IPS-15b (cell line): ENCODE data around the gene MRAP2.
A peak's percentile ranks its signal among the peaks of the same experiment; 100 is the strongest.

Experiments used
- H3K27me3 ChIP-seq: one replicate; pipeline ENCODE4 v1.6.1; 2013; ENCODE audit warnings: low read length; ENCODE audit not compliant: control insufficient read depth, insufficient read depth
- H3K36me3 ChIP-seq: one replicate; pipeline ENCODE4 v1.6.1; 2013; ENCODE audit warnings: low read length; ENCODE audit not compliant: control insufficient read depth, insufficient read depth
- H3K4me1 ChIP-seq: one replicate; pipeline ENCODE4 v1.6.1; 2013; ENCODE audit warnings: mild to moderate bottlenecking, low read length; ENCODE audit not compliant: control insufficient read depth, insufficient read depth
- H3K4me3 ChIP-seq: one replicate; pipeline ENCODE4 v1.5.1; 2013; ENCODE audit warnings: low read depth, low read length
- H3K9ac ChIP-seq: one replicate; pipeline ENCODE4 v1.6.1; 2013; ENCODE audit warnings: low read depth, mild to moderate bottlenecking, low read length
- H3K9me3 ChIP-seq: one replicate; pipeline ENCODE4 v1.6.1; 2013; ENCODE audit warnings: mild to moderate bottlenecking, low read length; ENCODE audit not compliant: control insufficient read depth, insufficient read depth

The MRAP2 gene

DNA sequence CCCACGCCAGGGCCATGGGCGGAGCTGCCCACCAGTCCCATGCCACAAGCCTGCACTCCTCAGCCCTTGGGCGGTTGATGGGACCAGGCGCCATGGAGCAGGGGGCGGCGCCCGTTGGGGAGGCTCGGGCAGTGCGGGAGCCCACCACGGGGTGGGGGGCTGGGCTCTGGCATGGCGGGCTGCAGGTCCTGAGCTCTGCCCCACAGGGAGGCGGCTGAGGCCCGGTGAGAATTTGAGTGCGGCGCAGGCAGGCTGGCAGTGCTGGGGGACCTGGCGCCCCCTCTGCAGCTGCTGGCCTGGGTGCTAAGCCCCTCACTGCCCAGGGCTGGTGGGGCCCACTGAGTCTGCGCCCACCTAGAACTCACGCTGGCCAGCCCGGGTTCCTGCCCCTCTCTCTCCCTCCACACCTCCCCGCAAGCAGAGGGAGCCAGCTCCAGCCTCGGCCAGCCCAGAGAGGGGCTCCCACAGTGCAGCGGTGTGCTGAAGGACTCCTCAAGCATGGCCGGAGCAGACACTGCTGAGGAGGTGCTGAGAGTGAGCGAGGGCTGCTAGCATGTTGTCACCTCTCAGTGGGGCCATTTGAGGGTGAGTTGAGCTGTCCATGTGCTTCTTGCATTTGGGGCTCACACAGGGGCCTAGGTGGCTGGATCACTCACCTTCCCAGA lies 4.0 kb downstream of the MRAP2 start:
- H3K27me3 ChIP-seq, result peaks cover 3% of the 10 kb centered on the region
- no peak overlapping the region for H3K9ac ChIP-seq
- peaks cover 13% of the 10 kb centered on the region for H3K36me3 ChIP-seq
- peaks cover 16% of the 10 kb centered on the region for H3K4me1 ChIP-seq
- H3K4me3 ChIP-seq, result no peak overlapping the region
- peaks cover 6% of the 10 kb centered on the region for H3K9me3 ChIP-seq

DNA sequence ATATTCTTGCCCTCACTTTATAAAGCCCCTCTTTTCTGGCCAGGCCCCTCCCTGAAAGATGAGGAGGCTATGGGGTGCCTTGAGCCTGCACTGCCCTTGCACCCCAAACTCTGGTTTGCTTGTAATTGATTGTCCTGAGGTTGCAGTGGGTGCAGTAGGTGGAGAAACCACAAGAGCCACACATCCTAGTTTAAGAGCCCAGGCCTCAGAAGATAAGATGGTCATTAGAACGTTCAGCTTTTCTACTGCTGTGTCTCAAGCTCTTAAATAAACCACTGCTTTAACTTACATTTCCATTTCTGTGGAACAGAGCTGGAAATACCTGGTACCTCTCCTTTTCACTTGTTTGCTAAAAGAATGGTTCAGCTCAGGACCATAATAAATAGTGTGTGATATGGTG lies 9.0 kb downstream of the MRAP2 start:
- no peaks in the 10 kb centered on the region for H3K4me1 ChIP-seq
- H3K36me3 ChIP-seq, result peaks cover 9% of the 10 kb centered on the region
- H3K27me3 ChIP-seq, result no peaks in the 10 kb centered on the region
- peaks cover 6% of the 10 kb centered on the region for H3K9me3 ChIP-seq
- H3K9ac ChIP-seq, result no peak overlapping the region
- H3K4me3 ChIP-seq, result no peak overlapping the region

DNA sequence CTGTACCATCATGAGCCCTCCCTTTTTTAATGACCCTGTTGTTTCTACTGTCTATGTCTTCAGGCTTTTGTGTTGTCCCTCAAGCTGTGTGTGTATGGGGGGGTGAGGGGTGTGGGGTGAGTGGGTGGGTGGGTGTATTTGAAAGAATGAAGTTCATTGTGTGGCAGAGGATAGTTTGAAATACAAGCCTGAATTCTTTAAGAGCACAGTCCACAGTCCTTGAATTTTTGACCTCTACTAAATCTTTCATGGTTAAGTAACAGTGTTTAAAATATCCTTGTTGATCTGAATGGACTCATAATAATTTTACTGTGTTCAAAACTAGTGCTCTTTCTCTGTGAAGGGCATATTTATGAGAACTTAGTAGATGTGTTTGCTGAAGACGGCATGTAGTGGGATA lies 10.0 kb downstream of the MRAP2 start:
- Histone ChIP-seq H3K4me3 (no peak overlapping the region), H3K4me1 (no peaks in the 10 kb centered on the region), H3K36me3 (peaks cover 6% of the 10 kb centered on the region), H3K9me3 (peaks cover 3% of the 10 kb centered on the region), H3K27me3 (no peaks in the 10 kb centered on the region), H3K9ac (no peak overlapping the region)

DNA sequence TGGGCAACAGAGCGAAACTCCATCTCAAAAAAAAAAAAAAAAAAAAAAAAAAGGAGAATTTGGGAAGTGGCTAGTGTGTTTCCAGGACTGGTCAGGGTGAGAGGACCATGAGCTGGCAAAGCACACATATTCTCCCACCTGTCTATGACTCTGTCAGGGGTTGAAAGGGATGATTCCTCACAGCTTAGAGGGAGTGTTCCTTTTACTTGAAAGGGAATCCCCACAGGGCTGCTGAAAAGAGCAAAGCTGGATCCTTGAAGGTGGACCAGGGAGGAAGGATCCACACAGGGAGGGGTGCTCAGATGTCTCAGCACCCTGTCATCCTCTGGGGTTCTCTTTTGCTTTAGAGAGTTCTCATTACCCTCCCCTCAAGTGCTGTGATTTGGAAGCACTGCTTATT lies 13.2 kb downstream of the MRAP2 start:
- Histone ChIP-seq H3K4me3 (no peak overlapping the region), H3K9me3 (no peaks in the 10 kb centered on the region), H3K4me1 (peaks cover under 1% of the 10 kb centered on the region), H3K27me3 (no peaks in the 10 kb centered on the region), H3K9ac (no peak overlapping the region), H3K36me3 (no peaks in the 10 kb centered on the region)

DNA sequence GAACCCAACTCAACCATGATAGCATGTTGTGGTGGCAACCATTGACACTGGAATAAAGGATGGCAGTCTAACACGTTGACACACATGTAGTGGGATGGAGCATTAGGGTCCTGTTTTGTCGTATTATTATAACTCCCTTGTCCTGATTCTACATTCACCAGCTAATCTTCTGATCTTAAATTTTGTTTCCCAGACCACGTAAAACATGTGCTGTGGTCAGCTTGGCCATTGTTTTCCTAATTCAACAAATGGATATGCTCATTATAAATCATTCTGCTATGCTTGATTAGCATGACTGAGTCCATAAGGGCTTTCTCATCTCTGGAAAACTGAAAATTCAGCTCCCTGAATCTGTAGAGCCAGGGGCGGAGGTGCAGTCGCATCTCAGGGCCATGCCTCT lies 15.0 kb downstream of the MRAP2 start:
- H3K4me1 ChIP-seq, result peaks cover 16% of the 10 kb centered on the region
- no peak overlapping the region for H3K9ac ChIP-seq
- no peaks in the 10 kb centered on the region for H3K27me3 ChIP-seq
- H3K9me3 ChIP-seq, result no peaks in the 10 kb centered on the region
- H3K36me3 ChIP-seq, result no peaks in the 10 kb centered on the region
- H3K4me3 ChIP-seq, result no peak overlapping the region

DNA sequence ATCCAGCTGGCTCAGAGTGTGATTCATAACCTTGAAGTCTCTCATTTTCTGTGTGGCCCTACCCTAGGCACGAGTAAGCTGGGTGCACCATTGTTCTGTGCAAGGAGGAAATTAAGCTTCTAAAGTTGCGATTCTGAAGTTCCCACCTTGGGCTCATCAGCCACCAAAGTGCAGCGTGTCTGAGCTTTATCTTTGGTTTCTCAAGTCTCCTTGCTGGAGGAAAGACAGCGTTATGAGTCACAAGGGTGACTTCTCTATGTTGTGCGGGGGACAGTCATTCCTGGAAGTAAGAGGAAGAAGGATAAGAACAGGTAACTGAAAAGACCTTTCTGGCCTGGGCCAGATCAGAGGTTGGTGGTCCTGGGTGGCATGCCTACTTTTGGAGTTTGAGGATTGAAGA lies 16.8 kb downstream of the MRAP2 start:
- Histone ChIP-seq H3K9ac (no peak overlapping the region), H3K4me1 (peaks cover 16% of the 10 kb centered on the region), H3K36me3 (no peaks in the 10 kb centered on the region), H3K9me3 (no peaks in the 10 kb centered on the region), H3K4me3 (no peak overlapping the region), H3K27me3 (no peaks in the 10 kb centered on the region)

DNA sequence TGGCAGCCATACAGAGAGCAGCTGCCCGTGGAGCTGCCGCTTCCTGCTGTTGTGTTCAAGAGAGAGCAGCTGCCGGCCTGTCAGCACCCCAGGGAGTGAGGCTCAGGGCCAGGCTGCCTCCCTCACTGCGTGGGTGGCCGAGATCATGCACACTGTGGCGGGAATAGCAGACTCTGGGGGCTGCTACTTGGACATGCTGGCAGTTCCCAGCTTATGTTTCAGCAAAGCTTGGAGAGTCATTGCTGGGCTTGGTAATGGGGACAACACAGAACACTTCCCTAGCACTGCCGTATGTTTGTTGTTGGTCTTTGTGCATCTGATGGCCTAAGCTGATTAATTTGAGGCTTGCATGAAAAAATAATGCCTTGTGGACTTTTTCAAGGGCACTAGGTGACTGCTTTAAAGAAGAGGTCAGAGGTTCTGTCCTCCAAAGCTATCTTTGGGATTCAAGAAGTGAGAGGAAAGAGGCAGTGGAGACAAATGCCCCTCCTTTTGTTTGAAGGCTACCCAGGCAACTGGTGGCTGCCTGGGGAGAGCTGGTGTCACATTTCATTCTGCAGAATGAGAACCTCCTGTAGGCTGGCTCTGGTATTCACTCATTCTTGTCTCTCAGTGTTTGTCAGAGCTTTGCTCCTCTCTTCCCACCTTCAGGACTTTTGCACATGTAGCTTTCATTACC lies 18.8 kb downstream of the MRAP2 start:
- Histone ChIP-seq H3K9ac (no peak overlapping the region), H3K4me3 (peak overlapping the region; percentile 14), H3K4me1 (peaks cover 16% of the 10 kb centered on the region)

DNA sequence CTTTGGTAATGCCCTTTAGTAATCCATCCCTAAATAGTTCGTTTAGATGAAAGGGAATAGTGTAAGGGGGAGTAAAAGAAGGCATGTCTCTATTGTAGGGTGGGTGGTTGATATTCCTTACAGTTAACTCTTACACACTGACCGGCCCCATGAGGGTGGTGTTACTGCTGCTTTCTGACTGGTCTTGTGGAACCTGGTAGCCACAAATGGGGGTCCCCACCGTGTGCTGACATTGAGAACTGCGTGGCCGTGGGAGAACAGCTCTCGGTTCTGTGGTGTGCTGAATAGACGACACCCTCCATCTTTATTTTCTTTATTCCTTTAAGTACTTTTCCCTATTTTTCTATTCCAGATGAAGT lies 19.3 kb downstream of the MRAP2 start:
- H3K9ac ChIP-seq, result no peak overlapping the region
- no peaks in the 10 kb centered on the region for H3K9me3 ChIP-seq
- peaks cover 16% of the 10 kb centered on the region for H3K4me1 ChIP-seq
- H3K4me3 ChIP-seq, result peak overlapping the region; percentile 14
- H3K36me3 ChIP-seq, result no peaks in the 10 kb centered on the region
- H3K27me3 ChIP-seq, result no peaks in the 10 kb centered on the region

More for the DNA sequence above, 18.8 kb downstream of the MRAP2 start:
- no peaks in the 10 kb centered on the region for H3K27me3 ChIP-seq
- no peaks in the 10 kb centered on the region for H3K9me3 ChIP-seq
- H3K36me3 ChIP-seq, result no peaks in the 10 kb centered on the region

DNA sequence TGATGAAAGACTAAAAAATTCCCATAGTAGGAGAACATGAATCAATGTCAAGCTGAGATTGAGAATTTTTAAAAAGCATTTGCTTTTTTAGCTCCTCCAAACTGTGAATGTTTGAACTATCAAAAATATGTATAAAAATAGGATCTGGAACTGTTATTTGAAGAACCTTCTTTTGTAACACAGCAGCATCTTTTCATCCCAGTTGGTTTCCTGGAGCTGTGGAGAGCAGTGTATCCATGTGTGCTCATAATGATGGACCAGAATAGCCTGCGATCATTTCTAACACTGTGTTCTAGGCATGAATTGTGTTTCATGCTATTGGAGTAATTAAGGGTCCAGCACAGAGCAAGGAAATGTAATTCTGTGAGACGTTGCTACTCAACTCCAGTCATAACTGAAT lies 22.1 kb downstream of the MRAP2 start:
- H3K4me3 ChIP-seq, result no peak overlapping the region
- H3K9ac ChIP-seq, result no peak overlapping the region
- H3K9me3 ChIP-seq, result no peaks in the 10 kb centered on the region
- H3K27me3 ChIP-seq, result no peaks in the 10 kb centered on the region
- H3K4me1 ChIP-seq, result peaks cover 16% of the 10 kb centered on the region
- no peaks in the 10 kb centered on the region for H3K36me3 ChIP-seq

DNA sequence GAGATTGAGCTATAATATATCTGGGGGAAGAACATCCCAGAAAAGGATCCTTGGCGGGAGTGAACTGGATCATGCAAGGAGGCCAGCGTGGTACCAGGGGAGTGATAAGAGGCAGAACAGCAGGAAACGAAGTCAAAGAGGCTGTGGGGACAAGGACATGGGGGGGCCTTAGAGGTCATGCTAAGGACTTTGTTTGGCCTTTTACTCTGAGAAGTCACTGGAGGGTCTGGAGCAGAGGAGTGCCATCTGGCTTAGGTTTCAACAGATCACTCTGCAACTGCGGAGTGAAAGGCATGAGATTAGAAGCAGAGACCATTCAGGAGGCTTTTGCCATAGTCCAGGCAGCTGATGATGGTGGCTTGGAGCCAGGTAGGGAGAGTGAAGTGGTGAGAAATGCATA lies 24.3 kb downstream of the MRAP2 start:
- Histone ChIP-seq H3K4me1 (peaks cover 16% of the 10 kb centered on the region), H3K36me3 (no peaks in the 10 kb centered on the region), H3K9me3 (no peaks in the 10 kb centered on the region)

DNA sequence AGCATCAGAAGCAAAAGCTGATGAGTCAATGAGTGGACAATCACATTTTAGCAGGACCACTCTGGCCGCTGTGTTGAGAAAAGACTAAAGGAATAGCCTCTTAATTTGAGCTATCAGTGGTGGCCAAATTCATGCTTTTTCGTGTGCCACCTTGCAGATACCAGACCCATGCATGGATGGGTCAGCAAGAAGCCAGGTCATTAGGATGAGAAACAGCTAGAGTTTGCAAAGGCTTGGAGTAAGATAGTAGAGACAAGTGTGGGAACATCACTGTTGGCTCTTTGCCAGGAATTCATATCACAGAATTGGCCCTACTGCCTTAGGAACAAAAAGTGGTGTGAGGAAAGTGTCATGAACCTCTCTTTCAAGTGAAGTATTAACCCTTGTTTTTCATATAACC lies 25.5 kb downstream of the MRAP2 start:
- H3K4me1 ChIP-seq, result peaks cover 12% of the 10 kb centered on the region
- H3K9me3 ChIP-seq, result no peaks in the 10 kb centered on the region
- no peaks in the 10 kb centered on the region for H3K27me3 ChIP-seq
- no peak overlapping the region for H3K9ac ChIP-seq
- H3K4me3 ChIP-seq, result no peak overlapping the region
- no peaks in the 10 kb centered on the region for H3K36me3 ChIP-seq

More for the DNA sequence above, 24.3 kb downstream of the MRAP2 start:
- Histone ChIP-seq H3K27me3 (no peaks in the 10 kb centered on the region), H3K4me3 (no peak overlapping the region), H3K9ac (no peak overlapping the region)

DNA sequence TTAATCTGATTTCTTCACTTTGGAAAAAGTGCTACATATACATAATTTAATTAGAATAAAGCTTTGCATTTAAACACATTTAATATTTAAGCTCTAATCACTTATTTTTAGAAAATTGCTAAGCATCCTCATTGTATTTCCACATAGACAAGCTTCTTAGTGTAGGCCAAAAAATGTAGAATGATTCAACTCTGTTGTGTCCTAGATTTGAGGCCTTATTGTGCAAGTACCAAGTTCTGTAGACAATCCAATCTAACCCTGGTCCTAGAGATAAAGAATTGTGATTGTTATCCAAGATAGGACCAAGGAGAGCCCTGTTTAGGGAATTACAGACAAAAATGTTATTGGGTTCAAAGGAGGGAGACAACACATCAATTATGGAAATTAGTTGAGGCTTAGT lies 27.6 kb downstream of the MRAP2 start:
- Histone ChIP-seq H3K4me1 (peaks cover 12% of the 10 kb centered on the region), H3K9me3 (no peaks in the 10 kb centered on the region), H3K27me3 (no peaks in the 10 kb centered on the region), H3K4me3 (no peak overlapping the region), H3K9ac (no peak overlapping the region), H3K36me3 (no peaks in the 10 kb centered on the region)
